HUES6 (cell line): Measurements from ENCODE around the gene XRCC6.
"Not testable (repeated sequence)": the region's sequence is repeated elsewhere in the genome, so short reads cannot be mapped to it uniquely, and the experiment has no call there.

Source experiments
- H3K27ac ChIP-seq: 2 replicates; pipeline ENCODE4 v1.7.0; 2013; ENCODE audit warnings: low read depth, mild to moderate bottlenecking, low read length, inconsistent platforms
- H3K27me3 ChIP-seq: 2 replicates; pipeline ENCODE4 v1.6.1; 2013; ENCODE audit warnings: low read length; ENCODE audit not compliant: control insufficient read depth, insufficient read depth
- H3K36me3 ChIP-seq: 2 replicates; pipeline ENCODE4 v1.6.1; 2013; ENCODE audit warnings: low read length; ENCODE audit not compliant: control insufficient read depth, insufficient read depth
- H3K4me1 ChIP-seq: 2 replicates; pipeline ENCODE4 v1.6.1; 2013; ENCODE audit warnings: low read length; ENCODE audit not compliant: control insufficient read depth, insufficient read depth
- H3K4me3 ChIP-seq: 2 replicates; pipeline ENCODE4 v1.5.1; 2013; ENCODE audit warnings: low read depth, low read length
- H3K9ac ChIP-seq: one replicate; pipeline ENCODE4 v1.6.1; 2013; ENCODE audit warnings: mild to moderate bottlenecking, low read length
- H3K9me3 ChIP-seq: 2 replicates; pipeline ENCODE4 v1.6.1; 2013; ENCODE audit warnings: low read depth, low read length; ENCODE audit not compliant: control insufficient read depth, insufficient read depth

XRCC6 gene

GRCh38 chr22:41654322-41654721 is 33.2 kb downstream of the XRCC6 start:
- Histone ChIP-seq H3K4me3 (no peak overlapping the region), H3K27me3 (no peaks in the 10 kb centered on the region), H3K36me3 (peaks cover 97% of the 10 kb centered on the region), H3K9me3 (no peaks in the 10 kb centered on the region), H3K9ac (no peak overlapping the region), H3K27ac (no peak overlapping the region), H3K4me1 (no peaks in the 10 kb centered on the region)

- H3K9me3 ChIP-seq, result no peaks in the 10 kb centered on the region
- no peaks in the 10 kb centered on the region for H3K4me1 ChIP-seq
- H3K27ac ChIP-seq, result no peak overlapping the region
- H3K9ac ChIP-seq, result no peak overlapping the region
- H3K27me3 ChIP-seq, result no peaks in the 10 kb centered on the region
- H3K36me3 ChIP-seq, result peaks cover 99% of the 10 kb centered on the region
- no peak overlapping the region for H3K4me3 ChIP-seq
Measured at GRCh38 chr22:41656556-41656955, 35.5 kb downstream of the XRCC6 start.

DNA sequence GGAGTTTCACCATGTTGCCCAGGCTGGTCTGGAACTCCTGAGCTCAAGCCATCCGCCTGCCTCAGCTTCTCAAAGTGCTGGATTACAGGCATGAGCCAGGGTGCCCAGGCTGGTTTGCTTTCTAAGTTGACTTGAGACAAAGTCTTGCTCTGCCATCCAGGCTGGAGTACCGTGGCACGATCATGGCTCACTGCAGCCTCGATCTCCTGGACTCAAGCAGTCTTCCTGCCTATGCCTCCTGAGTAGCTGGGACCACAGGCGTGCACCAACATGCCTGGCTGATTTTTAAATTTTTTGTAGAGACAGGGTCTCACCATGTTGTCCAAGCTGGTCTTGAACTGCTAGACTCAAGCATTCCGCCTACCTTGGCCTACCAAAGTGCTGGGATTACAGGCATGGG is 36.6 kb downstream of the XRCC6 start:
- no peak overlapping the region for H3K9ac ChIP-seq
- peaks cover 99% of the 10 kb centered on the region for H3K36me3 ChIP-seq
- H3K4me3 ChIP-seq, result no peak overlapping the region
- no peaks in the 10 kb centered on the region for H3K9me3 ChIP-seq
- H3K4me1 ChIP-seq, result no peaks in the 10 kb centered on the region
- H3K27ac ChIP-seq, result no peak overlapping the region
- no peaks in the 10 kb centered on the region for H3K27me3 ChIP-seq

- no peak overlapping the region for H3K9ac ChIP-seq
- H3K4me1 ChIP-seq, result no peaks in the 10 kb centered on the region
- H3K27me3 ChIP-seq, result no peaks in the 10 kb centered on the region
- peaks cover 98% of the 10 kb centered on the region for H3K36me3 ChIP-seq
- H3K9me3 ChIP-seq, result no peaks in the 10 kb centered on the region
- no peak overlapping the region for H3K27ac ChIP-seq
- H3K4me3 ChIP-seq, result no peak overlapping the region
Measured at GRCh38 chr22:41658869-41659268, 37.8 kb downstream of the XRCC6 start.

GRCh38 chr22:41659941-41660340 is 38.8 kb downstream of the XRCC6 start:
- Histone ChIP-seq H3K9ac (no peak overlapping the region), H3K27me3 (no peaks in the 10 kb centered on the region), H3K4me1 (no peaks in the 10 kb centered on the region), H3K27ac (no peak overlapping the region), H3K4me3 (no peak overlapping the region), H3K36me3 (peaks cover 98% of the 10 kb centered on the region), H3K9me3 (no peaks in the 10 kb centered on the region)

DNA sequence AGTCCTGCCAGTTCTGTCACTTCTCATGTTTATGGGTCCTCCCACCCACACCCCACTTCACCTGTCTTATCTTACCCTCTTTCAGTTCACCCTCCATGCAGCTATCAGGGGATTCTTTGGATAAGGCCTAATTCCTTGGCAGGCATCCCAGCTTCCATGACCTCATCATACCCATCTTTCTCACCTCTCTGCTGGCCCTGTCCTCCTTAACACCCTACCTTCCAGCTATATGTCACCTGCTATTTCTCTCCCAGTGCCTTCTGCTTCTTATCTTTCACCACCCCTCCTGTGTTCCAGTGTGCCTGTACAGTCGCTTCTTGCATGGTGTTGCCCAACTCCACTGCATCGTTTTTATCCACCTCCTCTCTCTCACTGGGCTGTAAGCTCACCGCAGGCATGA is 39.3 kb downstream of the XRCC6 start:
- Histone ChIP-seq H3K4me1 (no peaks in the 10 kb centered on the region), H3K27ac (no peak overlapping the region), H3K36me3 (peaks cover 96% of the 10 kb centered on the region), H3K9me3 (no peaks in the 10 kb centered on the region), H3K9ac (no peak overlapping the region), H3K4me3 (no peak overlapping the region), H3K27me3 (no peaks in the 10 kb centered on the region)

DNA sequence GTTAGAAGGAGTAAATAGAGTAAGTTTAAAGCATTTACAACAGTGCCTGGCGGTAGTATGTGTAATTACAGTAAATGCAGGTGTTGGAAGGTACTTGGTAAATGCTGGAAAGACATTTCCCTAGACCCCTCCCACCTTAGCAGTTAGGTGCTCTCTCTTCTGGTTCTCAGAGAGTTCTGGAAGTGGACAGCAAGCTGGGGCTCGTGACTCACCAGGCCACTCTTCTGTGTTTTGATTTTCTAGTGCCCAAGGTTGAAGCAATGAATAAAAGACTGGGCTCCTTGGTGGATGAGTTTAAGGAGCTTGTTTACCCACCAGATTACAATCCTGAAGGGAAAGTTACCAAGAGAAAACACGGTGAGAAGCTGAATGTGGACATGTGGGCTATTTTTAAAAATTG is 40.0 kb downstream of the XRCC6 start:
- Histone ChIP-seq H3K4me1 (no peaks in the 10 kb centered on the region), H3K9me3 (no peaks in the 10 kb centered on the region), H3K4me3 (no peak overlapping the region), H3K27me3 (no peaks in the 10 kb centered on the region), H3K9ac (no peak overlapping the region), H3K36me3 (peaks cover 89% of the 10 kb centered on the region), H3K27ac (no peak overlapping the region)

GRCh38 chr22:41661713-41662112 is 40.6 kb downstream of the XRCC6 start:
- no peaks in the 10 kb centered on the region for H3K9me3 ChIP-seq
- H3K9ac ChIP-seq, result no peak overlapping the region
- H3K27ac ChIP-seq, result no peak overlapping the region
- H3K4me3 ChIP-seq, result no peak overlapping the region
- no peaks in the 10 kb centered on the region for H3K27me3 ChIP-seq
- H3K36me3 ChIP-seq, result peaks cover 84% of the 10 kb centered on the region
- no peaks in the 10 kb centered on the region for H3K4me1 ChIP-seq

GRCh38 chr22:41663594-41663993 is 42.5 kb downstream of the XRCC6 start:
- not testable (repeated sequence) for H3K27ac ChIP-seq, H3K9me3 ChIP-seq, H3K9ac ChIP-seq, H3K27me3 ChIP-seq, H3K4me1 ChIP-seq, H3K4me3 ChIP-seq
- peaks cover 66% of the 10 kb centered on the region for H3K36me3 ChIP-seq

DNA sequence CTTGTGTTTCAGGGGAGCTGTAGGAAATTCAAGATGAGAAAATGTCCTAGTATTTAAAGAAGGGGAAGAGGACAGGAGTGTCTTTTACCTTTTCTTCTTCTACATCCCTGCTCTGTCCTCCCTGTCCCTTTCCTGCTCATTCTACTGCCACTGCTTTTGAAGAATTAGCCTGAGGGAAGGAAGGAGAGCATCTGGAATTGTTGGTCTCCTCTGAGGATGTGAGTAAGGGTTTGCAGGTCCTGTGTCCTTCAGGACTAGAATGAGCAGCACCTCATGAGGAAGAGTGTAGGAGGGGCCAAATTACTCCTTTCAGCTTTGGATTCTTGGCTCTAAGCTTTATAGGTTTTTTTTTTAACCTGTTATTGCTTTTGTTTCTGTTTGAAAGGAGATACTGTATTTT is 43.4 kb downstream of the XRCC6 start:
- Histone ChIP-seq H3K36me3 (peaks cover 57% of the 10 kb centered on the region), H3K27ac (no peak overlapping the region)

DNA sequence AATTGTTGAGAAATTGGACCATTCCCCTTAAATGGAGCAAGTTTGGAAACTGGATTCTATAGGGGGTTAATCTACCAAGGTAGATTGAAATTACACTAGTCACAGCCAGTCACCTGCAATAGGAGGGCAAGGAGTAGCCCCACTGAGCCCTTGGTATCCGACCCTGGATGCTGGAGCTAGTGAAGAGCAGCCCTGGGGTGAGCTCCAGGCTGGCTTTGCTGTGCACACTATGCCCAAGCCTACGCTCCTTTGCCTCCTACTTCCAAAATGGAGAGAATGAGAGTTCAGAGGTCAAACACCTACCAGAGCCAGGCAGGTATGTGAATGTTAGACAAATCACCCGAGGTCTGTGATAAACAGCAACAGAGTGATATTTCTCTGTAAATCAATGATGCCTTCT is 43.9 kb downstream of the XRCC6 start:
- no peaks in the 10 kb centered on the region for H3K9me3 ChIP-seq
- no peaks in the 10 kb centered on the region for H3K27me3 ChIP-seq
- H3K4me3 ChIP-seq, result no peak overlapping the region
- peaks cover 52% of the 10 kb centered on the region for H3K36me3 ChIP-seq
- H3K27ac ChIP-seq, result no peak overlapping the region
- H3K9ac ChIP-seq, result no peak overlapping the region
- H3K4me1 ChIP-seq, result 0 out of 2 replicates have a peak, but pooled peaks cover 2% of the 10 kb centered on the region

More for the DNA sequence above, 43.4 kb downstream of the XRCC6 start:
- Histone ChIP-seq H3K9ac (no peak overlapping the region), H3K9me3 (no peaks in the 10 kb centered on the region), H3K4me1 (0 out of 2 replicates have a peak, but pooled peaks cover 2% of the 10 kb centered on the region), H3K4me3 (no peak overlapping the region), H3K27me3 (no peaks in the 10 kb centered on the region)
